GM10266 (cell line): ENCODE measurements around the gene MGAT5.

Source experiments
- DNase-seq: peaks from one replicate; pipeline ENCODE4 v3.0.0; 2012; ENCODE audit errors: extremely low spot score
- CTCF ChIP-seq: IDR thresholded peaks from 2 replicates; pipeline ENCODE4 v1.5.1; 2012; ENCODE audit warnings: mild to moderate bottlenecking, low read depth; ENCODE audit not compliant: control insufficient read depth, insufficient read depth; ENCODE audit errors: missing control alignments

The MGAT5 gene

GRCh38 chr2:134344954-134345697, 91.3 kb downstream of the MGAT5 start:
- DNase-seq, result no peak
- no peak for TF ChIP-seq CTCF

- TF ChIP-seq CTCF, result no peak
- DNase-seq, result no peak
These were observed 92.3 kb downstream of the MGAT5 start for GRCh38 chr2:134346141-134346540.

- no peak for DNase-seq
- TF ChIP-seq CTCF, result no peak
These were observed 93.9 kb downstream of the MGAT5 start for GRCh38 chr2:134347756-134348155.

GRCh38 chr2:134348239-134348638, 94.4 kb downstream of the MGAT5 start:
- TF ChIP-seq CTCF, result no peak

GRCh38 chr2:134348760-134349159, 94.9 kb downstream of the MGAT5 start:
- no peak for DNase-seq
- TF ChIP-seq CTCF, result no peak

More at GRCh38 chr2:134348239-134348638, 94.4 kb downstream of the MGAT5 start:
- DNase-seq, result no peak

- TF ChIP-seq CTCF, result no peak
- DNase-seq, result no peak
These were observed 97.1 kb downstream of the MGAT5 start for GRCh38 chr2:134351016-134351415.

GRCh38 chr2:134351899-134352298, 98.0 kb downstream of the MGAT5 start:
- TF ChIP-seq CTCF, result no peak
- DNase-seq, result no peak
